ENCODE data around the gene NELL2. TPM values are rescaled to one million over a fixed set of nuclear protein-coding genes. Genes with fewer than 3 reads are reported as not detected.

NELL2 gene
- polyA plus RNA-seq, 3 donors = 0.09 to 0.98 (median 0.39) TPM

DNA sequence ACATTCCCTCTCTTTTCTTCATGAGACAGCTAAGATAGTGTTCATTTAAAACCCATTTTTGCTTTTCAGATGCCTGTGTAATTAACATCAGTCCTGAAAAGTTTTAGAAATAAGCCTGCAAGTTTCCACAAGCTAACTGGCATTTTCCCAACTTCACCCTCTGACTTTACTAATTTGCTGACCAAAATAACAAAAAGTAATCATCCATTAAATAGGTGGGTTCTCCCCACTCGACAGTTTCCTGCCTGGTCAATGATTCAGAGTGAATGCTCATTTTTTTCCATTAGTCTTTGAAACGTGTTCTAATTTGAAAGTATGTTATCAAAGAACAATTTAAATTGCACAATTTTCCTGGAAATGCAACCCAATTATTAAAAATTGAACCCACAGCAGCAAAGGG, 23.6 kb downstream of the NELL2 start:
- Histone ChIP-seq H4K20me1 (ENCODE audit: insufficient read depth, low read length) (no peaks in the 10 kb centered on the region), H3K9me3 (replicated peaks in 1 of 2; ENCODE audit: control insufficient read depth in 1 of 2, insufficient read depth in 1 of 2, low read length in 2 of 2) (no peaks in the 10 kb centered on the region), H3K79me2 (ENCODE audit: insufficient read depth, low read length) (no peaks in the 10 kb centered on the region), H3K36me3 (replicated peaks in 1 of 2; ENCODE audit: control insufficient read depth in 1 of 2, insufficient read depth in 2 of 2, low read length in 2 of 2) (no peaks in the 10 kb centered on the region), H3K4me1 (ENCODE audit: control insufficient read depth in 1 of 2, insufficient read depth in 2 of 2, low read length in 2 of 2) (no peaks in the 10 kb centered on the region), H2AFZ (ENCODE audit: insufficient read depth, low read depth, low read length, poor library complexity, severe bottlenecking) (no peak overlapping the region), H3K9ac (ENCODE audit: insufficient read depth, low read length, poor library complexity, severe bottlenecking) (no peak overlapping the region), H3K27ac (ENCODE audit: low read depth in 1 of 2, low read length in 2 of 2) (no peak overlapping the region), H3K27me3 (ENCODE audit: control insufficient read depth in 2 of 2, insufficient read depth in 2 of 2, low read length in 2 of 2) (no peaks in the 10 kb centered on the region), H3K4me2 (replicated peaks; ENCODE audit: extremely low read depth, low read length, poor library complexity, severe bottlenecking) (no peak overlapping the region), H3K4me3 (replicated peaks in 1 of 3; ENCODE audit: low read depth in 2 of 3, low read length in 3 of 3) (no peak overlapping the region)
- Mint-ChIP-seq H3K27ac (no peak overlapping the region), H3K4me1 (no peaks in the 10 kb centered on the region), H3K27me3 (ENCODE audit: low read depth in 3 of 3) (peaks cover 0 to 2% (median 0%) of the 10 kb centered on the region in 3 donors), H3K4me3 (no peak overlapping the region), H3K9me3 (peaks cover 0 to 4% (median 0%) of the 10 kb centered on the region in 7 donors), H3K36me3 (no peaks in the 10 kb centered on the region)
- intact Hi-C loops (cut with micrococcal nuclease) = no loop called here
- no CpG with 5 or more reads among the region's 2 CpGs for WGBS (ENCODE audit: insufficient coverage)
- no peak for DNase-seq
- TF ChIP-seq, protein P1, sequence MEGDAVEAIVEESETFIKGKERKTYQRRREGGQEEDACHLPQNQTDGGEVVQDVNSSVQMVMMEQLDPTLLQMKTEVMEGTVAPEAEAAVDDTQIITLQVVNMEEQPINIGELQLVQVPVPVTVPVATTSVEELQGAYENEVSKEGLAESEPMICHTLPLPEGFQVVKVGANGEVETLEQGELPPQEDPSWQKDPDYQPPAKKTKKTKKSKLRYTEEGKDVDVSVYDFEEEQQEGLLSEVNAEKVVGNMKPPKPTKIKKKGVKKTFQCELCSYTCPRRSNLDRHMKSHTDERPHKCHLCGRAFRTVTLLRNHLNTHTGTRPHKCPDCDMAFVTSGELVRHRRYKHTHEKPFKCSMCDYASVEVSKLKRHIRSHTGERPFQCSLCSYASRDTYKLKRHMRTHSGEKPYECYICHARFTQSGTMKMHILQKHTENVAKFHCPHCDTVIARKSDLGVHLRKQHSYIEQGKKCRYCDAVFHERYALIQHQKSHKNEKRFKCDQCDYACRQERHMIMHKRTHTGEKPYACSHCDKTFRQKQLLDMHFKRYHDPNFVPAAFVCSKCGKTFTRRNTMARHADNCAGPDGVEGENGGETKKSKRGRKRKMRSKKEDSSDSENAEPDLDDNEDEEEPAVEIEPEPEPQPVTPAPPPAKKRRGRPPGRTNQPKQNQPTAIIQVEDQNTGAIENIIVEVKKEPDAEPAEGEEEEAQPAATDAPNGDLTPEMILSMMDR (IDR thresholded peaks at IDR 0.05) = no peak

DNA sequence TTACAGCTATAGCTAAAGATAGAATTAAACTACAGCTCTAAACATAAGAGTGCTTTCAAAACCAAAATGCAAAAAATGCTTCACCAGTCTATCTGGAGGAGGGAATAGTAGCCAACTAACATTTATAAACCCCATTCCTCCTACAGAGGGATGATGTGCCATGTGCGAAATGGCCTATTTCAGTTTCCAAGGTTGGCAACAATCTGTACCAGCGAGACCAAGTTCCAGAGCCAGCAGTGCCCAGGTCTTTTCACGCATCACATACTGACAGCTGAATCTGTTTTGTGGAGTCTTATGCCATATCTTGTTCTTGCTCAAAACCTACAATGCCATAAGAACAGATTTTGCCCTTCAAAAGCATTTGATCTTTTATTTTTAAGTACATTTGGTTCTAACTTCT, 24.5 kb downstream of the NELL2 start:
- Mint-ChIP-seq H3K27ac (no peak overlapping the region), H3K27me3 (ENCODE audit: low read depth in 3 of 3) (peaks cover 0 to 2% (median 0%) of the 10 kb centered on the region in 3 donors), H3K36me3 (no peaks in the 10 kb centered on the region), H3K9me3 (peaks cover 0 to 6% (median 0%) of the 10 kb centered on the region in 7 donors), H3K4me1 (no peaks in the 10 kb centered on the region), H3K4me3 (no peak overlapping the region)
- 100% methylated on average over 2 of the region's 3 CpGs for WGBS (ENCODE audit: insufficient coverage)
- Histone ChIP-seq H3K4me1 (ENCODE audit: control insufficient read depth in 1 of 2, insufficient read depth in 2 of 2, low read length in 2 of 2) (no peaks in the 10 kb centered on the region), H3K4me2 (replicated peaks; ENCODE audit: extremely low read depth, low read length, poor library complexity, severe bottlenecking) (no peak overlapping the region), H3K79me2 (ENCODE audit: insufficient read depth, low read length) (no peaks in the 10 kb centered on the region), H3K9ac (ENCODE audit: insufficient read depth, low read length, poor library complexity, severe bottlenecking) (no peak overlapping the region), H3K9me3 (replicated peaks in 1 of 2; ENCODE audit: control insufficient read depth in 1 of 2, insufficient read depth in 1 of 2, low read length in 2 of 2) (no peaks in the 10 kb centered on the region), H2AFZ (ENCODE audit: insufficient read depth, low read depth, low read length, poor library complexity, severe bottlenecking) (no peak overlapping the region), H3K27ac (ENCODE audit: low read depth in 1 of 2, low read length in 2 of 2) (no peak overlapping the region), H3K4me3 (replicated peaks in 1 of 3; ENCODE audit: low read depth in 2 of 3, low read length in 3 of 3) (no peak overlapping the region), H3K27me3 (ENCODE audit: control insufficient read depth in 2 of 2, insufficient read depth in 2 of 2, low read length in 2 of 2) (no peaks in the 10 kb centered on the region), H4K20me1 (ENCODE audit: insufficient read depth, low read length) (no peaks in the 10 kb centered on the region), H3K36me3 (replicated peaks in 1 of 2; ENCODE audit: control insufficient read depth in 1 of 2, insufficient read depth in 2 of 2, low read length in 2 of 2) (no peaks in the 10 kb centered on the region)
- DNase-seq = no peak
- intact Hi-C loops (cut with micrococcal nuclease) = no loop called here
- TF ChIP-seq, protein P1 (IDR thresholded peaks at IDR 0.05) = no peak

Data from CD14-positive monocyte (primary cell).